ENCODE measurements around the gene PM20D1. TPM values are rescaled to one million over a fixed set of nuclear protein-coding genes. Genes with fewer than 3 reads are reported as not detected.

The PM20D1 gene
- total RNA-seq, 1 donor from 2014 or later, result 0.30 TPM

DNA sequence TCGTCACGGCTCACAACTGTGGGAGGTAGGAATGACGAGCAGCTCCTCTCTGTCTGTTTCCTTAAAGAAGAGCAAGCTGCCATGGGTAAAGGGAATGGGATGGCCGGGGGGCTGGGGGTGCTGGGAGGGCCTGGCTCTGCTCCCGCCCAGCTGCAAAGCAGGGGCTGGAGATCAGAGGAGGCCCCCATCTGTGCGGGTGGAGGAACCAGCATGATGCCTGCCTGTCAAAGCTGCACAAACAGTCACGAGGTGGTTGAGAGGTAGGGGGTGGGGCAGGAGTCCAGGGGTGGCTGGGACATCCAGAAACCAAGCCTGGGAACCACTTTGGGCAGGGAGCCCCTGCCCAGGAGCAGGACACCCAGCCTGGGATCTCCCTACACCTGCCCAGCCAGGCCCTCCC, 49.5 kb downstream of the PM20D1 start:
- peak overlapping the region; percentile 0 for H3K27ac ChIP-seq
- no peak for TF ChIP-seq CTCF (IDR thresholded peaks at IDR 0.05)
- DNase-seq, result no peak

GRCh38 chr1:205798577-205798976, 51.4 kb downstream of the PM20D1 start:
- no peak for TF ChIP-seq CTCF (IDR thresholded peaks at IDR 0.05)
- Histone ChIP-seq H3K4me1 (peaks cover 13% of the 10 kb centered on the region), H3K36me3 (peaks cover 71% of the 10 kb centered on the region), H3K9me3 (no peaks in the 10 kb centered on the region), H3K4me3 (no peak overlapping the region), H3K27me3 (ENCODE audit: low read depth) (no peaks in the 10 kb centered on the region), H3K27ac (no peak overlapping the region)
- intact Hi-C loops (cut with DNase I), result loop anchor here (10.0 kb wide), 2 partner anchors 116 to 176 kb away; no protein-coding TSS in a partner anchor
- no peak for ATAC-seq
- no peak for DNase-seq

More for the DNA sequence above, 49.5 kb downstream of the PM20D1 start:
- intact Hi-C loops (cut with DNase I), result no loop called here
- H3K4me3 ChIP-seq, result no peak overlapping the region
- H3K4me1 ChIP-seq, result peaks cover 28% of the 10 kb centered on the region
- H3K27me3 ChIP-seq (ENCODE audit: low read depth), result no peaks in the 10 kb centered on the region
- no peaks in the 10 kb centered on the region for H3K9me3 ChIP-seq
- H3K36me3 ChIP-seq, result peaks cover 53% of the 10 kb centered on the region
- peak; percentile 4 to 7 for ATAC-seq

DNA sequence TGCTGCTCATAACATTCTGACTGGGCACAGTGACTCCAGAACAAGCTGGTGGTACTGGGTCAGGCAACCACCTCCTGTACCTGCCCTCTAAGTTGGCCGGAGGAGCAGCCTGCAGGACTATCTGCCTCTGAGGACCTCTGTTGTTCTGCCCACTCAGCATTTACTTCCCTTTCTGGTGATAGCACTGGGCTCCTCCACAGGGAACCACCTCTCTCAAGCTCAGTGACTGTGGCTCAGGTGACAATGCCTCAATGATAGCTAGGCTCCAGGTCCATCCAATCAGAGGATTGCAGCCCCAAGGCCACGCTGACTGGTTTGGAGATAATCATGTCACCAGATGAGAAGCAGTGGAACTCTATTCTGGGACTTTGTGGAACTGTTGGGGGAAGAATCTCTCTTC, 52.8 kb downstream of the PM20D1 start:
- ATAC-seq (no peak), DNase-seq (no peak)
- H3K27me3 ChIP-seq (ENCODE audit: low read depth), result no peaks in the 10 kb centered on the region
- no peaks in the 10 kb centered on the region for H3K9me3 ChIP-seq
- no peak for TF ChIP-seq CTCF (IDR thresholded peaks at IDR 0.05)
- no peak overlapping the region for H3K4me3 ChIP-seq
- no peak overlapping the region for H3K27ac ChIP-seq
- peaks cover 12% of the 10 kb centered on the region for H3K4me1 ChIP-seq
- H3K36me3 ChIP-seq, result peaks cover 85% of the 10 kb centered on the region
- intact Hi-C loops (cut with DNase I), result loop anchor here (10.0 kb wide), 2 partner anchors 118 to 178 kb away; no protein-coding TSS in a partner anchor

DNA sequence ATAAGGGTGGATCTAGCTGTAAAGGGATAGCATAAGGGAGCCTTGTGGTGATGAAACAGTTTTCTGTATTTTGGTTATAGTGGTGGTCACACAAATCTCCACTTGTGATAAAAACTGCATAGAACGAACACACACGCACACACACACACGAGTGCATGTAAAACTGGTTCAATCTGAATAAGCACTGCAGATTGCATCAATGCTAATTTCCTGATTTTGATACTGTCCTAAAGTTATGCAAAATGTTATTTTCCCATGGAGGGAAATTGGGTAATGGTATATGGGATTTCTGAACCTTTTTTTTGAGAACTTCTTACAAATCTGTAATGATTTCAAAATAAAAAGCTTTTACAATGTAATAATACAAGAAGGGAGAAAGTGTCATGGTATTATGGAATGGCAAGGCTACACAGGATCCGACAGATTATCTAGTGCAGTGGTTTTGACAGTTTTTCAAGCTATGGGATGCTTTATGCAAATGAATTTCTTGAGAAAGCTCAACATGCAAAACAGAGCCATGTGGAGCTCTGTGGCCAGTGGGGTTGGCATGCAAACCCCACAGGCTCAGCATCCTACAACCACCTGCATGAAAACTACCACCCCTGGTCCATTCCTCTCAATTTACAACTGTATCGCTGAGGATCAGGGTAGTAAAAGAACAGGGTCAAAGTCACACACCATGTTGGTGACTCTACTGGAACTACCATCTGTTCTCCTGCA, 55.8 kb downstream of the PM20D1 start:
- Histone ChIP-seq H3K4me3 (no peak overlapping the region), H3K9me3 (no peaks in the 10 kb centered on the region), H3K4me1 (no peaks in the 10 kb centered on the region), H3K27me3 (ENCODE audit: low read depth) (no peaks in the 10 kb centered on the region), H3K36me3 (peaks cover 94% of the 10 kb centered on the region), H3K27ac (no peak overlapping the region)
- ATAC-seq, result no peak
- TF ChIP-seq CTCF (IDR thresholded peaks at IDR 0.05), result no peak
- intact Hi-C loops (cut with DNase I), result loop anchor here (10.0 kb wide), 2 partner anchors 121 to 181 kb away; no protein-coding TSS in a partner anchor
- no peak for DNase-seq

- H3K36me3 ChIP-seq, result peaks cover 84% of the 10 kb centered on the region
- H3K27me3 ChIP-seq (ENCODE audit: low read depth), result no peaks in the 10 kb centered on the region
- no peak overlapping the region for H3K27ac ChIP-seq
- ATAC-seq, result no peak
- intact Hi-C loops (cut with DNase I), result loop anchor here (10.0 kb wide), 2 partner anchors 122 to 182 kb away; no protein-coding TSS in a partner anchor
- no peaks in the 10 kb centered on the region for H3K9me3 ChIP-seq
- TF ChIP-seq CTCF (IDR thresholded peaks at IDR 0.05), result no peak
- no peak for DNase-seq
- H3K4me3 ChIP-seq, result no peak overlapping the region
- no peaks in the 10 kb centered on the region for H3K4me1 ChIP-seq
Observed at GRCh38 chr1:205792961-205793673, 56.8 kb downstream of the PM20D1 start.
